H54 (cell line): ENCODE results near the gene TADA2A.
"Not testable (repeated sequence)": the region's sequence is repeated elsewhere in the genome, so short reads cannot be mapped to it uniquely, and the experiment has no call there.

Experiments
- DNase-seq: peaks from one replicate; pipeline ENCODE4 v3.0.0; 2011; ENCODE audit warnings: low spot score, mixed read lengths; ENCODE audit not compliant: insufficient read length
- FAIRE-seq: peaks from 3 replicates; lab custom pipeline; 2011; peaks lifted over from hg19 to GRCh38; lab: Jason Lieb, UNC
- POLR2A ChIP-seq: IDR thresholded peaks from 2 replicates; pipeline ENCODE4 v1.6.1; 2011; ENCODE audit warnings: low read depth, mild to moderate bottlenecking, low read length

Gene TADA2A

GRCh38 chr17:37385474-37385990 is 21.2 kb upstream of the TADA2A start:
- no peak for TF ChIP-seq POLR2A
- no peak for FAIRE-seq
- no peak for DNase-seq

GRCh38 chr17:37386462-37386861 is 20.2 kb upstream of the TADA2A start:
- FAIRE-seq = no peak
- no peak for DNase-seq

GRCh38 chr17:37388266-37388665 is 18.4 kb upstream of the TADA2A start:
- no peak for TF ChIP-seq POLR2A
- no peak for FAIRE-seq
- peak; percentile 17 for DNase-seq

More at GRCh38 chr17:37386462-37386861, 20.2 kb upstream of the TADA2A start:
- no peak for TF ChIP-seq POLR2A

- DNase-seq = no peak
- TF ChIP-seq POLR2A = no peak
- FAIRE-seq = no peak
Observed at GRCh38 chr17:37389160-37389559, 17.5 kb upstream of the TADA2A start.

GRCh38 chr17:37391146-37391545 is 15.5 kb upstream of the TADA2A start:
- FAIRE-seq (no peak), DNase-seq (no peak)
- no peak for TF ChIP-seq POLR2A

GRCh38 chr17:37392024-37392590 is 14.6 kb upstream of the TADA2A start:
- no peak for TF ChIP-seq POLR2A
- DNase-seq = no peak
- FAIRE-seq = no peak

GRCh38 chr17:37393352-37393751 is 13.3 kb upstream of the TADA2A start:
- FAIRE-seq = no peak
- DNase-seq = no peak
- no peak for TF ChIP-seq POLR2A

- DNase-seq = no peak
- TF ChIP-seq POLR2A = no peak
- FAIRE-seq = no peak
Observed at GRCh38 chr17:37399265-37399803, 7.4 kb upstream of the TADA2A start.

- FAIRE-seq (no peak), DNase-seq (no peak)
- no peak for TF ChIP-seq POLR2A
Observed at GRCh38 chr17:37400505-37400904, 6.2 kb upstream of the TADA2A start.

- not testable (repeated sequence) for DNase-seq, FAIRE-seq
Observed at GRCh38 chr17:37405522-37405921, 1.2 kb upstream of the TADA2A start.

GRCh38 chr17:37405955-37406634 is 591 bp upstream of the TADA2A start:
- no peak for TF ChIP-seq POLR2A
- FAIRE-seq (no peak), DNase-seq (no peak)

GRCh38 chr17:37408145-37408479 is 1.4 kb downstream of the TADA2A start:
- not testable (repeated sequence) for FAIRE-seq, DNase-seq

- DNase-seq (no peak), FAIRE-seq (no peak)
- TF ChIP-seq POLR2A = no peak
Observed at GRCh38 chr17:37410357-37410756, 3.7 kb downstream of the TADA2A start.

GRCh38 chr17:37413875-37414519 is 7.3 kb downstream of the TADA2A start:
- TF ChIP-seq POLR2A = no peak
- DNase-seq (no peak), FAIRE-seq (no peak)

GRCh38 chr17:37417852-37418251 is 11.2 kb downstream of the TADA2A start:
- DNase-seq = no peak
- FAIRE-seq = no peak
- TF ChIP-seq POLR2A = no peak
